ENCODE data around the gene CERS6. TPM values are rescaled to one million over a fixed set of nuclear protein-coding genes. Genes with fewer than 3 reads are reported as not detected.

The CERS6 gene
- total and polyA plus RNA-seq, 8 donors, result 3.2 to 18.0 (median 7.6) TPM

- H3K27ac ChIP-seq, result no peak overlapping the region
- 96 to 97% methylated on average over 2 of the region's 2 CpGs for WGBS, 2 donors
- H3K36me3 ChIP-seq, result no peaks in the 10 kb centered on the region
- FAIRE-seq (no peak), ATAC-seq (no peak), DNase-seq (no peak)
- intact Hi-C loops (cut with DNase I), result no loop called here
- peaks cover 0 to 10% (median 5%) of the 10 kb centered on the region in 3 donors for H3K4me1 ChIP-seq
- H3K9me3 ChIP-seq, result no peaks in the 10 kb centered on the region
- H3K27me3 ChIP-seq, result no peaks in the 10 kb centered on the region
- no peak for TF ChIP-seq CTCF (IDR thresholded peaks at IDR 0.05)
- no peak overlapping the region for H3K4me3 ChIP-seq
These were observed 164.5 kb downstream of the CERS6 start for GRCh38 chr2:168620554-168620953.

GRCh38 chr2:168622559-168622958 lies 166.5 kb downstream of the CERS6 start:
- 23 to 28% methylated on average over 1 of the region's 1 CpG for WGBS, 2 donors
- no peak for TF ChIP-seq CTCF (IDR thresholded peaks at IDR 0.05)
- H3K27ac ChIP-seq, result no peak overlapping the region
- H3K27me3 ChIP-seq, result no peaks in the 10 kb centered on the region
- peaks cover 0 to 10% (median 5%) of the 10 kb centered on the region in 3 donors for H3K4me1 ChIP-seq
- DNase-seq (no peak), FAIRE-seq (no peak), ATAC-seq (peak in 3 of 4 donors; percentile 56 to 65 (median 64))
- no peaks in the 10 kb centered on the region for H3K9me3 ChIP-seq
- H3K36me3 ChIP-seq, result no peaks in the 10 kb centered on the region
- H3K4me3 ChIP-seq, result no peak overlapping the region
- intact Hi-C loops (cut with DNase I), result no loop called here

GRCh38 chr2:168624028-168624427 lies 168.0 kb downstream of the CERS6 start:
- FAIRE-seq (no peak), DNase-seq (no peak), ATAC-seq (no peak)
- no peaks in the 10 kb centered on the region for H3K27me3 ChIP-seq
- no peaks in the 10 kb centered on the region for H3K9me3 ChIP-seq
- peaks cover 0 to 10% (median 5%) of the 10 kb centered on the region in 3 donors for H3K4me1 ChIP-seq
- no peak for TF ChIP-seq CTCF (IDR thresholded peaks at IDR 0.05)
- H3K4me3 ChIP-seq, result no peak overlapping the region
- no peaks in the 10 kb centered on the region for H3K36me3 ChIP-seq
- WGBS, 2 donors, result 81 to 83% methylated on average over 3 of the region's 3 CpGs
- no peak overlapping the region for H3K27ac ChIP-seq
- intact Hi-C loops (cut with DNase I), result no loop called here

- Histone ChIP-seq H3K9me3 (no peaks in the 10 kb centered on the region), H3K4me3 (no peak overlapping the region), H3K36me3 (no peaks in the 10 kb centered on the region), H3K4me1 (peaks cover 0 to 10% (median 5%) of the 10 kb centered on the region in 3 donors), H3K27ac (no peak overlapping the region), H3K27me3 (no peaks in the 10 kb centered on the region)
- ATAC-seq, result peak in 2 of 4 donors; percentile 40 to 60
- 70 to 76% methylated on average over 4 of the region's 4 CpGs for WGBS, 2 donors
- no peak for TF ChIP-seq CTCF (IDR thresholded peaks at IDR 0.05)
- intact Hi-C loops (cut with DNase I), result no loop called here
- no peak for FAIRE-seq
- DNase-seq, result no peak
These were observed 170.0 kb downstream of the CERS6 start for GRCh38 chr2:168626096-168626495.

- Histone ChIP-seq H3K4me3 (no peak overlapping the region), H3K36me3 (no peaks in the 10 kb centered on the region), H3K27ac (no peak overlapping the region), H3K27me3 (no peaks in the 10 kb centered on the region), H3K4me1 (peaks cover 0 to 10% (median 5%) of the 10 kb centered on the region in 3 donors), H3K9me3 (no peaks in the 10 kb centered on the region)
- no peak for FAIRE-seq
- no peak for TF ChIP-seq CTCF (IDR thresholded peaks at IDR 0.05)
- intact Hi-C loops (cut with DNase I), result no loop called here
- no peak for ATAC-seq
- no peak for DNase-seq
- 82 to 84% methylated on average over 3 of the region's 3 CpGs for WGBS, 2 donors
These were observed 170.6 kb downstream of the CERS6 start for GRCh38 chr2:168626647-168627046.
